GM21528 (cell line): ENCODE data around the gene PLXDC2.

ENCODE experiments used
- ATAC-seq: cut with Tn5 transposase; IDR thresholded peaks from one replicate; pipeline ENCODE4 v1.9.1; 2021; ENCODE audit warnings: mild to moderate bottlenecking, moderate library complexity; ENCODE audit not compliant: unreplicated experiment, low FRiP score

Gene PLXDC2

GRCh38 chr10:19815036-19815730 lies 1.0 kb upstream of the PLXDC2 start:
- ATAC-seq = no peak

DNA sequence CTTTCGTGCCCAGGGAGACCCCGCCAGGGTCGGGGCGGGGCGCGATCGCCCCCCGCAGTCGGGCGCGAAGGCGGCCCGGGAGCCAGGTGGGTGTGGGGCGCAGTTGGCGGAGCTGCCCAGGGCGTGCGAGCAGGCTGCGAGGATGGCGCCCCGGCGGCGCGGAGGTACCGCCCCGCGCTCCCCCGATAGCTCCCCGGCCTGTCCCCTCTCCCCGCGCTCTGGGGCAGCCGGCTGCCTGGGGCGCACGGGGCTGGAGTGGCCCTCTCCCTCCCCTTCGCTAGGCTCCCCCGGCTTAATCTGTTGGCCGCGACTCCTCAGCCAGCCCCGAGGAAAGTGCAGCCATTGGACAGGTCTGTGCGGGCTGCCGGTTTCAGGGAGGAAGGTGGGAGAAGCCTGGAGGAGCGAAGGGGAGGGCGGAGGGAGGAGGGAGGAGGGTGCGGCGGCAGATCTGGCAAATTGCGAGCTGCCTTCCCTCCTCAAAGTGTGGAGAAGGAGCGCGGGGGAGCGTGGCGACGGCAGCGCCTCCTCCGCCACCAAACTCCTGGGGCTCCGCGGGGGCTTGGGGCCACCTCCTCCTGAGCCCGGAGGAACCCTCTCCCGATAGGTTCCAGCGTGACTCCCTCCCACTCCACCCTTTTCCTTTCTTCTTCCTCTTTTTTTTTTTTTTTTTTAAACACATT lies 361 bp upstream of the PLXDC2 start:
- no peak for ATAC-seq

DNA sequence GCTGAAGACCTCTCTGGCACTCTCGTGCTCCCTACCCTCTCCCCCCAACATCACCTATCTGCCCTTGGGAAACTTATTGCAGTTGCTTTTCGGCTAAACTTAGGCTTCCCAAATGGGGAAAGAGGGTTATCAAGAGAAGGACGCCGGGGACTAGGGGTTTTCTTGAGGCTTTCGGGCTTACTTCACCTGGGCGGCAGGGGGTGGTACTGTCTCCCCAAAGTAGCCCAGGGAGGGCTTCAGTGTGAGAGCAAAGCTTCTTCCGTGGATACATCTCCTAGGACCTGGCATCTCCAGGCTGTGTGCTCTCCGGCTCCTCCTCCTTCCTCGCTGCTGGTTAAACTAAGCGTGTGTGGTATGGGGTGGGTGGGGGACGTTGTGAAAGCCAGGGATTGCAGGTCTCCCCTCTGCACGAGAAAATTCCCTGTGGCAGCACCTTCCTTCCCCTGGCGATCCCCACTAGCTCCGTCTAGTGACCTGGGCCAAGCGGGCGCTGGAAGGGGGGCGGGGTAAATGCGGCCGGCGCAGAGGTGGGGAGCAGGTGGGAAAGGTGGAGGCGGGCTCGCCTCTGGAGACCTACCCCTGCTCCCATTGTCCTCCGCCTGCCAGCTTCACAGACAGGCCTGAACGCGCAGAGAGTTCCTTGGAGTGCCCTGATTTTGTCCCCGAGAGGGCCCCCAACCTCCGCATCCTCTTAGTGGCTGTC lies 1.1 kb downstream of the PLXDC2 start:
- ATAC-seq = no peak

DNA sequence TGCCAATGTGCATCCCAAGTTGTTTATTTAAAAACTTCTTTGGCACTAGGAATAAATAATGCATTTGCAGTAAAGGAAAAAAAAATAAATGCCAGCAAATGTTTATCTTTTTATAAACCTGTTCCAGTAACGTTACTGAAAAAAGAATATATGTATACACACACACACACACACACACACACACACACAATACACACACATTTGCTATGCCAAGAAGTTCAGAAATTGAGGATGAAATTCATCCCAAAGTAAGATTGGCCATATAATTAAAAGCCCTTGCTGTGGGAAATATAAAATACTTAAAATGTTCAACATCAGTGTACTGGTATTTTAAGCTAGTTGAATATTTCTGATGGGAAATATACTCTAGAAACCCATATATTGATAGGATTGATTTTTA lies 2.6 kb downstream of the PLXDC2 start:
- ATAC-seq = no peak

- ATAC-seq = no peak
Observed at GRCh38 chr10:19819419-19820033, 3.3 kb downstream of the PLXDC2 start.

DNA sequence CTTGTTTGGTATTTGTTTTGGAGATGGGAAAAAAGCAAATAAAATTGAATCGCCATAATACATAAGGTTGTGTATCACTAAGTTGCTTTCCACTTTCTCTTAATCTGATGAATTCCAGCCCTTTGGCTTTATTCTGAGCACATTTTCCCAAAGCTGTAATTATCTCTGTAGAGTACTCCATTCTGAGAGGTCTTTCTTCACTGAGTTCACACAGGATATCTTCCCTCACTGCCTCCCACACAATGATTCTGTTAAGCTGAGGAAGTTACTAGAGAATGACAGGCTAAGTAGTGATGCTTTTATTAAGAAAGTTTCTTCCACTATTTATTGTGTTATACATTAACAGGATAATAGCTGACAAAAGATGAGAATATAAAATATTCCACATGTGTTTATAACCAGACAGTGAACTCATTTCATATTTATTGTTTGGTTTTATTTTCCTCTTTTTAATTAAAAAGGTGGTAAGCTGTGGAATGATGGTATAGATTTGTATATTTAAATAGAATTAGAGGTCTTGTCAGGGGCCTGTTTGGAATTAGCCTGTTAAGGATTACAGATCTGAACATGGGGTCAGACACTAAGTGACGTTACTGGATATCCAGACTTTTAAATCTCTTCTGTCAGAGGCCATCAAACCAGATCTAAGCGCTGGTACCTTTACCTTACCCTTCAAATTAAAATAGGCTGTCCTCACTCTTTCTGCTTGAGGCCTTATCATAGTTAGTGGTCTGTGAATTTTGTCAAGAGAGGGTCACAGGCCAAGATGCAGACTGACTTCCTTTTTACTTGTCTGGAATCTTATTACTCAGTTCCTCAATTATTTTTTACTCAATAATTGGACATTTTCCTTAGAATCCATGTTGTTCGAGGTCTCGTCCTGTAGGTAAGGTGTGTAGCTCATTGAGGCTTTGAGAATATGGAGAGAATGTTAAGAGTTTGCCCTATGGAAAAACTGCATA lies 8.4 kb downstream of the PLXDC2 start:
- no peak for ATAC-seq

DNA sequence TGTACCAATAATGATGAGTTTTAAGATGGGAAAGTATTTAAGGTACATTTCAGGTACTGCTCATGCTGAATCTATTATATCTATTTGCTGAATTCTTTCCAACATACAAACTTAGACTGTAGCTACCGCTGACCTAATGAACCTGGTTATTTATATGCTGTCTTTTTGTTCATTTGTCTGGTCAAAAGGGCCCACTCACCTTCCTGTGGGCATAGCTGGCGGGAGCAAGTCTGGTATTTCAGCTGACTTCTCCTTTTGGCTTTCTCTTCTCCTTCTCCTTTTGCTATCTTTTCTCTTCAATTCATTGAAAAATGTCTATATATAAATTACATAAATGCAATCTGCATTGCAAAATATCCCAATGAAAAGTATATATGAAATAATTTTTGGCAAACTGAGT lies 9.5 kb downstream of the PLXDC2 start:
- no peak for ATAC-seq

DNA sequence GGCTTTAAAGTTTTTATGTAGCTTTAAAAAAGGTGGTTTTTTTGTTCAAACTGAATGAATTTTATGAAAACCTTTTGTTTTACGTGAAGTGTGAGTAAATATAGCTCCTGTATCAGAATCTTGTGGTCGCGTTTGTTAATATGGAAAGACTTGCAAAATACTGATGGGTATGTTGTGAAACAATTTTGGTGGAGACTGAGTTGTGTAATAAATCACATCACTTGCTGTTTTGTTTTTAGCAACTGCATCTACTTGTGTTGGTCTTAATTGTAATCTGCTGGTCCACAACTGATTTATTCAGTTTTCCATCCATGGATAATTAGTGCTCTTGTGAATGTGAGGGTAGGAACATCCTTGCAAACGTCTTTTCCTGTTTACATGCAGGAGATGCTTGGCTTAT lies 10.5 kb downstream of the PLXDC2 start:
- no peak for ATAC-seq

DNA sequence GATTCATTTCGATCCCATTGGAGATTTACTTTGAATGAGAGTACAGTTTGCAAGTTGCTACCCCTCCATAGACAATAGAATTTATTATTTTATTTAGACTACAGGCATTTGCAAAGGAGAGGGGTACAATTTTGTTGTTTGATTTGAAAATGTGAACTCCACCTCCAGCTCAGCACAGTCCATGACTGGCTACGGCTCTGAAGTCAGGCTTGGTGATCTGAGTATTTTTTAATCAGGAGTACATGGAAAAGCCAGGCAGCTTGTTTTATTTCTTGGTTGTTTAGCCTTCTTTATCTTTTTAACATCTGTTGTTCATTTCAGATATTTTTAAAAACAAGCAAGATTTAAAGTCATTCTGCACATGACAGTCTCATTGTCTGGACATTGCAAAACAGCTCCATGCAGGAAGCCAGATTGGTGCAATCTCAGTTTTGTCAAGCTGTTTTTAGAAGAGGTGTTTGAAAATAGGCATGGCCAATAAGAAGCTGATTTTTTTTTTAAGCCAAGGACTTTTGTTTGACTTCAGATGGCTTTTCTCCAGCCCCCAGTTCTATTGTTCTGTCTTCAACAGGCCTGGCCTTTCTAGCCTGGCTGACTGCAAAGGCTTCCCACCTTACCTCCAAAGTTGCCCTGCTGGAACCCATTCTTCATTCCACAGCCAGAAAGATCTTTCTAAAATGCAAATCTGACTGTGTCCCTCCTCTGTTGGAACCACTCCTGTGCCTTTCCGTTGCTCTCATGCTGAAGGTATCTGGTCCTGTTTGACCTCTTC lies 12.2 kb downstream of the PLXDC2 start:
- no peak for ATAC-seq

DNA sequence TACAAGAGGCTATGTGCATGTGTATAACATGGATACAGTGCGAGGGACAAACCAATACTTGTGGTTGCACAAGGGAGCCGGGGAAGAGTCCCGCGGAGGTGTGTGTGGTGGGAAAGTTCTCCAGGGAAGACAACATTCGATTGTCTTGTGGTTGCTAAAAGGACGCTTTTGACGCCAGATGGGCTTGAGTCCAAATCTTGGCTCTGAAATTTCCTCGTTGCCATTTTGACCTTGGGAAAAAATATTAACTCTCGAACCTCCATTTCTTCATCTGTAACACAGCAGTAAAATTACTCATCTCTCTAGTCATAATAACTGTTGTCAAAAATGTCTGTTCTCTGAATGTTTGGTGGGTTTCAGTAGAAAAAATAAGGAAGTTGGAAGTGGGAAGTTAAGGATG lies 16.5 kb downstream of the PLXDC2 start:
- ATAC-seq = no peak

DNA sequence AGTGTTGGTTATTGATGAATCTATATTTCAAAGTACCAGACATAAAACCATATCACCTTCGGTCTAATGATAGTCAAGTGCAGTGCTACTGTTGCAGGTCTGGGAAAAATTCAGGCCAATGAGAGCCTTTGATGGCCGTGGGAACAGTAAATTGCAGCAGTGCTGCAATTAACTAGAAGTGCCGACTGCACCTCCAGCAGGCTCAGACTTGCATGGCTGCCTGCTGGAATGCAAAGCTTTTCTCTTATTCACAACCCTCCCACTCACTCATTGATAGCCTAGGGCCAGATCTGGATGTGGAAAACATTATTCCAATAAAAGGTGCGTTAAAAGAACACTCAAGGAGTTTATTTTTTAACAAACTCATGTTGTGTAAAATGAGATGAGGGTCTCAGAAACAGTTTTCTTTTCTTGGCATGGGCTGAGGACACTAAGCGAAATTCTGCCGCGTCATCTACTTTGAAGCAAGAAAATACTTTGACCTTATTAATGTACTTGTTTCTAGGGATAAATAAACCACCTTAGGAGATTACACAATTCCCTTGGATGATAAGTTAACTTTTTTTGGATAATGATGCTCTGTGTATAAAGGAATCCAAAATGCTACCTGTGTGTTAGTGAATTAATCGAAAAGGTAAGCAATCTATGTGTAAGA lies 17.1 kb downstream of the PLXDC2 start:
- no peak for ATAC-seq

DNA sequence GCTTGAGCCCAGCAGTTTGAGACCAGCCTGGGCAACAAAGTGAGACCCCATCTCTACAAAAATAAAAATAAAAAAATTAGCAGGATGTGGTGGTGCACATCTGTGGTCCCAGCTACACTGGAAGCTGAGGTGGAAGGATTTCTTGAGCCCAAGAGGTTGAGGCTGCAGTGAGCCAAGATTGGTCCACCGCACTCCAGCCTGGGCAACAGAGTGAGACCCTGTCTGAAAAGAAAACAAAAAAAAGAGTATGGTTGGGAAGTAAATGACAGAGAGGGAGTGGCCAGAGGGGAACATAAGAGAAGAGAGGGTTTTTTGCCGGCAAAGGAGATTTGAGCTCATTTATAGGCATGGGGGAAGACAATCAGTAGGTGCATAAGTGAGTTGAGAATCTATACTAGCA lies 19.7 kb downstream of the PLXDC2 start:
- ATAC-seq = no peak

DNA sequence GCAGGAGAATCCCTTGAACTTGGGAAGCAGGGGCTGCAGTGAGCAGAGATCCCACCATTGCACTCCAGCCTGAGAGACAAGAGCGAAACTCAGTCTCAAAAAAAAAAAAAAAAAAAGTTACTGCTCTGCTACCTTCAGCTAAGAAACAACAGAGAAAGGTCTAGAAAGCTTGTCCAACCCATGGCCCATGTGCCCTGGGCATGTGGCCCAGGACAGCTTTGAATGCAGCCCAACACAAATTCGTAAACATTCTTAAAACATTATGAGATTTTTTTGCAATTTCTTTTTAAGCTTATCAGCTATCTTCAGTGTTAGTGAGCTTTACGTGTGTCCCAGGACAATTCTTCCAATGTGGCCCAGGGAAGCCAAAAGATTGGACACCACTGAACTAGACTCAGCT lies 22.9 kb downstream of the PLXDC2 start:
- ATAC-seq = no peak

DNA sequence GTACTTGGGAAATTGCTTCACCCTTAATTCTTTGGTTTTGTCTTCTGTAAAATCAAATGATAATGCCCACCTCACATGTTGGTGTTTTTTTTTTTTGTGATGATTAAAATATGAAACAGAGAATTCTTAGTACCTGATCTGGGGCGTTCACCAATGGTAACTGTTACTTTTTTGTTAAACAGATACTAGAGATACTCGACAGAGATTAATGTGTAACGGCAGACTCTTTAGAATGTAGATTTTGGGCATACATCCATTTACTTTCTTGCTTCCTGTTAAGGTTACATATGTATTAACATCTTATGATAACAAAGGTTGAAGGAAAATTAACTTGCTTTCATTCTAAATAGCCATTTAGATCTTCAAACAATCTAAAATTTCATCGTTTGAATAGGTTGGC lies 23.3 kb downstream of the PLXDC2 start:
- no peak for ATAC-seq

DNA sequence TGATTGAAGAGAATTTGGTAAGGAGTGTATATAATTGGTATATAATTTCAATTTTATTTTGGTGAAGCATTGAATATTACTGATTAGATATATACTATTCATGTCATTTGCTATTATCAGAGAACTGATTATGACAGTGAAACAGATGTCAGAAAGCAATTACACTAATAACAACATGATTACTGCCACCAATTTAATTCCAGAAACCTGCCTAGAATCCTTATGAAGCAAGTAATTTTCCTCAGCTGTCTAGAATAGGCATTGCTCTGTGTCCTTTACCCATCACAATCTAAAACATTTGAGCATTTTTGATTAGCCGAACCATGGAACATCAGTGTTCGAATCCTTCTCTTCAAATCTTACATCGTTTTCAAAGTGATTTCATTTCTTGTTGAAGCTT lies 24.5 kb downstream of the PLXDC2 start:
- ATAC-seq = no peak

DNA sequence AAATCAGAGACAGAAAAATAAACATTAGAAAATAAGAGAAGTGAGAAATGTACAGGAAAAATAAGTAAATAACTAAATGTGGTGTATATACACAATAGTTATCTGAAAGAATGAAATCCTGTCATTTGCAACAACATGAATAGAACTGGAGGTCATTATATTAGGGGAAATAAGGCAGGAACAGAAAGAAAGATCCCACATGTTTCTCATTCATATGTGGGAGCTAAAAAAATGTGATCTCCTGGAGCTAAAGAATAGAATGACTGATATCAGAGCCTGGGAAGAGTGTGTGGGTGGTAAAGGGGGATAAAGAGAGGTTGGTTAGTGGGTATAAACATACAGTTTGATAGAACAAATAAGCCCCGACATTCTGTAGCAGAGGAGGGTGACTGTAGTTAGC lies 27.3 kb downstream of the PLXDC2 start:
- ATAC-seq = no peak

- ATAC-seq = no peak
Observed at GRCh38 chr10:19845503-19846368, 29.5 kb downstream of the PLXDC2 start.

GRCh38 chr10:19847321-19847720 lies 31.1 kb downstream of the PLXDC2 start:
- ATAC-seq = no peak
